T-helper 2 cell treated with Interferon-gamma antibody and Interleukin-4, amounts not matched to agents 100 ng/mL and 5 ng/mL, for 36 hours (primary cell): Measurements from ENCODE around the gene CFDP1. TPM values are rescaled to one million over a fixed set of nuclear protein-coding genes. Genes with fewer than 3 reads are reported as not detected.
"Not testable (repeated sequence)": the region's sequence is repeated elsewhere in the genome, so short reads cannot be mapped to it uniquely, and the experiment has no call there.

ENCODE experiments used
- intact Hi-C: fragments of 100-400 bp; cut with micrococcal nuclease; formaldehyde crosslinking; loops from one replicate; pipeline ENCODE4 v1.15.1; 2023
- total RNA-seq: library from RNA; stranded (reverse); gene quantifications from 2 replicates; pipeline ENCODE4 v1.2.3, GENCODE V29; 2022

CFDP1 gene
- total RNA-seq, 1 donor from 2014 or later, result 36.3 TPM

- intact Hi-C loops, result no loop called here
These were observed 128.6 kb downstream of the CFDP1 start for GRCh38 chr16:75304521-75305363.

GRCh38 chr16:75301804-75302203 is 131.5 kb downstream of the CFDP1 start:
- intact Hi-C loops, result no loop called here

- intact Hi-C loops, result no loop called here
These were observed 135.0 kb downstream of the CFDP1 start for GRCh38 chr16:75298267-75298666.

GRCh38 chr16:75296606-75297005 is 136.7 kb downstream of the CFDP1 start:
- intact Hi-C loops, result no loop called here

- intact Hi-C loops, result no loop called here
These were observed 138.4 kb downstream of the CFDP1 start for GRCh38 chr16:75294773-75295459.

GRCh38 chr16:75293772-75294171 is 139.5 kb downstream of the CFDP1 start:
- intact Hi-C loops, result no loop called here

GRCh38 chr16:75293173-75293572 is 140.1 kb downstream of the CFDP1 start:
- intact Hi-C loops, result no loop called here

GRCh38 chr16:75292691-75293090 is 140.6 kb downstream of the CFDP1 start:
- intact Hi-C loops, result no loop called here

GRCh38 chr16:75289189-75289588 is 144.1 kb downstream of the CFDP1 start:
- intact Hi-C loops, result no loop called here

- intact Hi-C loops, result no loop called here
These were observed 144.6 kb downstream of the CFDP1 start for GRCh38 chr16:75288596-75289120.

- intact Hi-C loops, result no loop called here
These were observed 145.1 kb downstream of the CFDP1 start for GRCh38 chr16:75288181-75288580.

GRCh38 chr16:75287708-75288107 is 145.6 kb downstream of the CFDP1 start:
- intact Hi-C loops, result no loop called here

- intact Hi-C loops, result no loop called here
These were observed 146.9 kb downstream of the CFDP1 start for GRCh38 chr16:75286389-75286788.

- intact Hi-C loops, result no loop called here
These were observed 150.6 kb downstream of the CFDP1 start for GRCh38 chr16:75282466-75283281.

GRCh38 chr16:75281826-75282225 is 151.5 kb downstream of the CFDP1 start:
- intact Hi-C loops, result no loop called here

GRCh38 chr16:75281009-75281408 is 152.3 kb downstream of the CFDP1 start:
- intact Hi-C loops, result not testable (repeated sequence)

- intact Hi-C loops, result no loop called here
These were observed 152.9 kb downstream of the CFDP1 start for GRCh38 chr16:75280331-75280804.

GRCh38 chr16:75279305-75279704 is 154.0 kb downstream of the CFDP1 start:
- intact Hi-C loops, result no loop called here

- intact Hi-C loops, result no loop called here
These were observed 160.0 kb downstream of the CFDP1 start for GRCh38 chr16:75273054-75273925.

GRCh38 chr16:75272629-75273028 is 160.7 kb downstream of the CFDP1 start:
- intact Hi-C loops, result not testable (repeated sequence)
